ENCODE results near the gene RABGAP1L.

RABGAP1L gene

DNA sequence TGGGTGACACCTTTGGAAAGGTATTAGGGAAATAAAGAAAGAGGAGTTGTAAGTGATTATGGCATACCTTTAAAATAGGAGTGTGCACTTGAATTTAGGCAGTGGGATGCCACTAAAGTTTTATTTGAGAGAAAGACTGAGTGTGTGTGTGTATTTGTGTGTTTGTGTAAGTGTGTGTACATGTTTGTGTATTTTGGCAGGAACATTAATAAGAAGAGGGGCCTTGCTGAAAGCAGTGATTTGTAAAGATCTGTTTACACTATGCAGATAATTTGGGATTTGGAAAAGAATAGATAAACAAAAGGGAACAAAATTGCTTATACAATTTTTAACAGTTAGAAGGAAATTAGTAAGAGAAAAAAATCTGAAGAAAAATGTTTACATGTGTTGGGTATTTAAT is 409.2 kb downstream of the RABGAP1L start (continued):
- TF ChIP-seq, protein P1, sequence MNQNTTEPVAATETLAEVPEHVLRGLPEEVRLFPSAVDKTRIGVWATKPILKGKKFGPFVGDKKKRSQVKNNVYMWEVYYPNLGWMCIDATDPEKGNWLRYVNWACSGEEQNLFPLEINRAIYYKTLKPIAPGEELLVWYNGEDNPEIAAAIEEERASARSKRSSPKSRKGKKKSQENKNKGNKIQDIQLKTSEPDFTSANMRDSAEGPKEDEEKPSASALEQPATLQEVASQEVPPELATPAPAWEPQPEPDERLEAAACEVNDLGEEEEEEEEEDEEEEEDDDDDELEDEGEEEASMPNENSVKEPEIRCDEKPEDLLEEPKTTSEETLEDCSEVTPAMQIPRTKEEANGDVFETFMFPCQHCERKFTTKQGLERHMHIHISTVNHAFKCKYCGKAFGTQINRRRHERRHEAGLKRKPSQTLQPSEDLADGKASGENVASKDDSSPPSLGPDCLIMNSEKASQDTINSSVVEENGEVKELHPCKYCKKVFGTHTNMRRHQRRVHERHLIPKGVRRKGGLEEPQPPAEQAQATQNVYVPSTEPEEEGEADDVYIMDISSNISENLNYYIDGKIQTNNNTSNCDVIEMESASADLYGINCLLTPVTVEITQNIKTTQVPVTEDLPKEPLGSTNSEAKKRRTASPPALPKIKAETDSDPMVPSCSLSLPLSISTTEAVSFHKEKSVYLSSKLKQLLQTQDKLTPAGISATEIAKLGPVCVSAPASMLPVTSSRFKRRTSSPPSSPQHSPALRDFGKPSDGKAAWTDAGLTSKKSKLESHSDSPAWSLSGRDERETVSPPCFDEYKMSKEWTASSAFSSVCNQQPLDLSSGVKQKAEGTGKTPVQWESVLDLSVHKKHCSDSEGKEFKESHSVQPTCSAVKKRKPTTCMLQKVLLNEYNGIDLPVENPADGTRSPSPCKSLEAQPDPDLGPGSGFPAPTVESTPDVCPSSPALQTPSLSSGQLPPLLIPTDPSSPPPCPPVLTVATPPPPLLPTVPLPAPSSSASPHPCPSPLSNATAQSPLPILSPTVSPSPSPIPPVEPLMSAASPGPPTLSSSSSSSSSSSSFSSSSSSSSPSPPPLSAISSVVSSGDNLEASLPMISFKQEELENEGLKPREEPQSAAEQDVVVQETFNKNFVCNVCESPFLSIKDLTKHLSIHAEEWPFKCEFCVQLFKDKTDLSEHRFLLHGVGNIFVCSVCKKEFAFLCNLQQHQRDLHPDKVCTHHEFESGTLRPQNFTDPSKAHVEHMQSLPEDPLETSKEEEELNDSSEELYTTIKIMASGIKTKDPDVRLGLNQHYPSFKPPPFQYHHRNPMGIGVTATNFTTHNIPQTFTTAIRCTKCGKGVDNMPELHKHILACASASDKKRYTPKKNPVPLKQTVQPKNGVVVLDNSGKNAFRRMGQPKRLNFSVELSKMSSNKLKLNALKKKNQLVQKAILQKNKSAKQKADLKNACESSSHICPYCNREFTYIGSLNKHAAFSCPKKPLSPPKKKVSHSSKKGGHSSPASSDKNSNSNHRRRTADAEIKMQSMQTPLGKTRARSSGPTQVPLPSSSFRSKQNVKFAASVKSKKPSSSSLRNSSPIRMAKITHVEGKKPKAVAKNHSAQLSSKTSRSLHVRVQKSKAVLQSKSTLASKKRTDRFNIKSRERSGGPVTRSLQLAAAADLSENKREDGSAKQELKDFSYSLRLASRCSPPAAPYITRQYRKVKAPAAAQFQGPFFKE (tag by site-specific recombination; IDR thresholded peaks at IDR 0.05; ENCODE audit: borderline replicate concordance) = no peak
- no peak for TF ChIP-seq ZNF311 (tag by site-specific recombination; IDR thresholded peaks at IDR 0.05; ENCODE audit: borderline replicate concordance)
- TF ChIP-seq ZNF274 (IDR thresholded peaks at IDR 0.05; ENCODE audit: low read length) = no peak
- no peak for TF ChIP-seq ZNF274 (tag by site-specific recombination; IDR thresholded peaks at IDR 0.05; ENCODE audit: borderline replicate concordance)
- TF ChIP-seq ZNF548 (tag by site-specific recombination; IDR thresholded peaks at IDR 0.05) = no peak
- no peak for TF ChIP-seq KLF16 (tag by site-specific recombination; IDR thresholded peaks at IDR 0.05)
- no peak for TF ChIP-seq ZNF214 (tag by site-specific recombination; IDR thresholded peaks at IDR 0.05; ENCODE audit: borderline replicate concordance)
- no peak for TF ChIP-seq ZNF248 (tag by site-specific recombination; IDR thresholded peaks at IDR 0.05)
- no peak for TF ChIP-seq ZNF600 (tag by site-specific recombination; IDR thresholded peaks at IDR 0.05)
- TF ChIP-seq, protein P2, sequence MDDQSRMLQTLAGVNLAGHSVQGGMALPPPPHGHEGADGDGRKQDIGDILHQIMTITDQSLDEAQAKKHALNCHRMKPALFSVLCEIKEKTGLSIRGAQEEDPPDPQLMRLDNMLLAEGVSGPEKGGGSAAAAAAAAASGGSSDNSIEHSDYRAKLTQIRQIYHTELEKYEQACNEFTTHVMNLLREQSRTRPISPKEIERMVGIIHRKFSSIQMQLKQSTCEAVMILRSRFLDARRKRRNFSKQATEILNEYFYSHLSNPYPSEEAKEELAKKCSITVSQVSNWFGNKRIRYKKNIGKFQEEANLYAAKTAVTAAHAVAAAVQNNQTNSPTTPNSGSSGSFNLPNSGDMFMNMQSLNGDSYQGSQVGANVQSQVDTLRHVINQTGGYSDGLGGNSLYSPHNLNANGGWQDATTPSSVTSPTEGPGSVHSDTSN (CRISPR knock-in tag; IDR thresholded peaks at IDR 0.05) = no peak
- TF ChIP-seq ZNF350 (tag by site-specific recombination; IDR thresholded peaks at IDR 0.05) = no peak
- no peak for TF ChIP-seq ZNF114 (tag by site-specific recombination; IDR thresholded peaks at IDR 0.05)

DNA sequence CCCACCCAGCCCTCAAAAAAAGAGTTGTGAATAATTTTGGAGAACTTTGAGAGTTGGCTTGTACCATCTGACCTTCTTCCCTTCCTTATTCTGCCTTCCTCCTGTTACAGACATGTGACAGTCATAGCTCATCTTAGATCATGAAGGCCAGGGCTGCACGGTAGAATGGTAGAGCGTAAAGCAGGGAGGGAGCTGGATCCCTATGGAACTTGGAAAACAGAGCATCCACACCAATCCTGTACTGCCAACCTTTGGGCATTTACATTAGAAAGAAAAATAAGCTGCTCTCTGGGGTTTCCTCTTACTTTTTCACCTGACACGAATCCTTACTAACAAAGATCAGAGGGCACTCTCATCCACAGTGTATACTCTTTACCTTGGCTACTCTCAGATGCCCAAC is 409.9 kb downstream of the RABGAP1L start:
- Histone ChIP-seq H3K27ac (ENCODE audit: extremely low read depth, low read depth, low read length) (no peak overlapping the region), H3K4me1 (ENCODE audit: control insufficient read depth, insufficient read depth, low read length) (no peaks in the 10 kb centered on the region), H3K4me3 (ENCODE audit: low read depth, low read length) (no peak overlapping the region), H3K36me3 (ENCODE audit: control insufficient read depth in 2 of 2, insufficient read depth in 1 of 2, low read length in 2 of 2) (no peaks in the 10 kb centered on the region), H3K9me3 (ENCODE audit: control insufficient read depth, insufficient read depth, low read depth, low read length) (no peaks in the 10 kb centered on the region)
- CTCF ChIA-PET = interaction anchor here (0.6 kb wide), 1 partner anchor 263 kb away, joined by 3 read pairs; no protein-coding TSS in a partner anchor
- POLR2A ChIA-PET = no interaction called here
- TF ChIP-seq ZNF585B (tag by site-specific recombination; IDR thresholded peaks at IDR 0.05) = no peak
- TF ChIP-seq ZBTB7A (tag by site-specific recombination; IDR thresholded peaks at IDR 0.05; ENCODE audit: low read depth) = no peak
- TF ChIP-seq ZNF132 (tag by site-specific recombination; IDR thresholded peaks at IDR 0.05; ENCODE audit: borderline replicate concordance) = no peak
- TF ChIP-seq, protein P3, sequence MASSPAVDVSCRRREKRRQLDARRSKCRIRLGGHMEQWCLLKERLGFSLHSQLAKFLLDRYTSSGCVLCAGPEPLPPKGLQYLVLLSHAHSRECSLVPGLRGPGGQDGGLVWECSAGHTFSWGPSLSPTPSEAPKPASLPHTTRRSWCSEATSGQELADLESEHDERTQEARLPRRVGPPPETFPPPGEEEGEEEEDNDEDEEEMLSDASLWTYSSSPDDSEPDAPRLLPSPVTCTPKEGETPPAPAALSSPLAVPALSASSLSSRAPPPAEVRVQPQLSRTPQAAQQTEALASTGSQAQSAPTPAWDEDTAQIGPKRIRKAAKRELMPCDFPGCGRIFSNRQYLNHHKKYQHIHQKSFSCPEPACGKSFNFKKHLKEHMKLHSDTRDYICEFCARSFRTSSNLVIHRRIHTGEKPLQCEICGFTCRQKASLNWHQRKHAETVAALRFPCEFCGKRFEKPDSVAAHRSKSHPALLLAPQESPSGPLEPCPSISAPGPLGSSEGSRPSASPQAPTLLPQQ (tag by site-specific recombination; IDR thresholded peaks at IDR 0.05) = no peak
- no peak for TF ChIP-seq SP2 (tag by site-specific recombination; IDR thresholded peaks at IDR 0.05)
- TF ChIP-seq, protein P4, sequence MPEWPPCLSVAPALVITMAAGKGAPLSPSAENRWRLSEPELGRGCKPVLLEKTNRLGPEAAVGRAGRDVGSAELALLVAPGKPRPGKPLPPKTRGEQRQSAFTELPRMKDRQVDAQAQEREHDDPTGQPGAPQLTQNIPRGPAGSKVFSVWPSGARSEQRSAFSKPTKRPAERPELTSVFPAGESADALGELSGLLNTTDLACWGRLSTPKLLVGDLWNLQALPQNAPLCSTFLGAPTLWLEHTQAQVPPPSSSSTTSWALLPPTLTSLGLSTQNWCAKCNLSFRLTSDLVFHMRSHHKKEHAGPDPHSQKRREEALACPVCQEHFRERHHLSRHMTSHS (tag by site-specific recombination; IDR thresholded peaks at IDR 0.05) = no peak
- no peak for TF ChIP-seq ZNF510 (tag by site-specific recombination; IDR thresholded peaks at IDR 0.05; ENCODE audit: insufficient replicate concordance)
- TF ChIP-seq, protein P5, sequence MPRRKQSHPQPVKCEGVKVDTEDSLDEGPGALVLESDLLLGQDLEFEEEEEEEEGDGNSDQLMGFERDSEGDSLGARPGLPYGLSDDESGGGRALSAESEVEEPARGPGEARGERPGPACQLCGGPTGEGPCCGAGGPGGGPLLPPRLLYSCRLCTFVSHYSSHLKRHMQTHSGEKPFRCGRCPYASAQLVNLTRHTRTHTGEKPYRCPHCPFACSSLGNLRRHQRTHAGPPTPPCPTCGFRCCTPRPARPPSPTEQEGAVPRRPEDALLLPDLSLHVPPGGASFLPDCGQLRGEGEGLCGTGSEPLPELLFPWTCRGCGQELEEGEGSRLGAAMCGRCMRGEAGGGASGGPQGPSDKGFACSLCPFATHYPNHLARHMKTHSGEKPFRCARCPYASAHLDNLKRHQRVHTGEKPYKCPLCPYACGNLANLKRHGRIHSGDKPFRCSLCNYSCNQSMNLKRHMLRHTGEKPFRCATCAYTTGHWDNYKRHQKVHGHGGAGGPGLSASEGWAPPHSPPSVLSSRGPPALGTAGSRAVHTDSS (tag by site-specific recombination; IDR thresholded peaks at IDR 0.05) = no peak
- no peak for TF ChIP-seq ZNF133 (tag by site-specific recombination; IDR thresholded peaks at IDR 0.05)
- no peak for TF ChIP-seq KLF16 (tag by site-specific recombination; IDR thresholded peaks at IDR 0.05)
- TF ChIP-seq ZNF114 (tag by site-specific recombination; IDR thresholded peaks at IDR 0.05) = no peak
- no peak for TF ChIP-seq ZNF843 (tag by site-specific recombination; IDR thresholded peaks at IDR 0.05)
- no peak for TF ChIP-seq ZNF266 (tag by site-specific recombination; IDR thresholded peaks at IDR 0.05; ENCODE audit: low read depth)
- TF ChIP-seq ZNF571 (tag by site-specific recombination; IDR thresholded peaks at IDR 0.05) = no peak
- TF ChIP-seq ZNF354C (tag by site-specific recombination; IDR thresholded peaks at IDR 0.05; ENCODE audit: borderline replicate concordance, low read depth) = no peak

Measured in HEK293 (cell line).